HepG2 (cell line): ENCODE measurements around the gene ATP5PB. TPM values are rescaled to one million over a fixed set of nuclear protein-coding genes. Genes with fewer than 3 reads are reported as not detected.

Experiments used
- ATF2 ChIP-seq: sonication (generic); formaldehyde crosslinking; IDR thresholded peaks from 2 replicates; pipeline ENCODE4 v1.4.0; 2020; ENCODE audit warnings: missing genetic modification reagents
- CERS6 ChIP-seq: sonication (generic); formaldehyde crosslinking; IDR thresholded peaks from 2 replicates; pipeline ENCODE4 v1.5.0; 2020; ENCODE audit warnings: missing genetic modification reagents
- CREB3 ChIP-seq: sonication (generic); formaldehyde crosslinking; IDR thresholded peaks from 2 replicates; pipeline ENCODE4 v1.5.0; 2020; ENCODE audit warnings: missing genetic modification reagents
- ESRRA ChIP-seq: sonication (generic); formaldehyde crosslinking; IDR thresholded peaks from 2 replicates; pipeline ENCODE4 v1.5.1; 2020; ENCODE audit warnings: mild to moderate bottlenecking, low read depth, missing genetic modification reagents
- HIVEP1 ChIP-seq: sonication (generic); formaldehyde crosslinking; IDR thresholded peaks from 2 replicates; pipeline ENCODE4 v1.4.0; 2020; ENCODE audit warnings: mild to moderate bottlenecking, missing genetic modification reagents
- HMGA1 ChIP-seq: sonication (generic); formaldehyde crosslinking; conservative IDR thresholded peaks from 2 replicates; pipeline ENCODE4 v1.4.0; 2020; ENCODE audit warnings: missing genetic modification reagents
- HOXA7 ChIP-seq: sonication (generic); formaldehyde crosslinking; IDR thresholded peaks from 2 replicates; pipeline ENCODE4 v1.8.1; 2022; ENCODE audit warnings: mild to moderate bottlenecking, missing genetic modification reagents, moderate library complexity
- ISL2 ChIP-seq: sonication (generic); formaldehyde crosslinking; IDR thresholded peaks from 2 replicates; pipeline ENCODE4 v1.5.0; 2020; ENCODE audit warnings: missing genetic modification reagents
- KAT8 ChIP-seq: IDR thresholded peaks from 2 replicates; pipeline ENCODE4 v1.6.1; 2016; ENCODE audit warnings: missing genetic modification reagents, missing compliant biosample characterization
- MTF1 ChIP-seq: sonication (generic); formaldehyde crosslinking; IDR thresholded peaks from 2 replicates; pipeline ENCODE4 v1.5.0; 2020; ENCODE audit warnings: missing genetic modification reagents
- NFYC ChIP-seq: IDR thresholded peaks from 2 replicates; pipeline ENCODE4 v1.6.1; 2016; ENCODE audit warnings: missing genetic modification reagents, missing compliant biosample characterization
- RBM39 ChIP-seq: fragments of 200-400 bp; formaldehyde crosslinking; IDR thresholded peaks from one replicate; pipeline ENCODE4 v1.6.1; 2018; ENCODE audit warnings: antibody characterized with exemption, mild to moderate bottlenecking, low read depth, low read length; ENCODE audit not compliant: poor library complexity, severe bottlenecking
- RXRB ChIP-seq: IDR thresholded peaks from 2 replicates; pipeline ENCODE4 v1.6.1; 2016; ENCODE audit warnings: borderline replicate concordance, missing genetic modification reagents, missing compliant biosample characterization
- SNAI1 ChIP-seq: sonication (generic); formaldehyde crosslinking; IDR thresholded peaks from 2 replicates; pipeline ENCODE4 v1.5.0; 2020; ENCODE audit warnings: mild to moderate bottlenecking, missing genetic modification reagents, borderline replicate concordance
- THAP8 ChIP-seq: sonication (generic); formaldehyde crosslinking; IDR thresholded peaks from 2 replicates; pipeline ENCODE4 v1.5.1; 2020; ENCODE audit warnings: missing genetic modification reagents, mild to moderate bottlenecking, borderline replicate concordance
- ZNF713 ChIP-seq: sonication (generic); formaldehyde crosslinking; IDR thresholded peaks from 2 replicates; pipeline ENCODE4 v1.4.0; 2020; ENCODE audit warnings: mild to moderate bottlenecking, missing genetic modification reagents
- ZNF737 ChIP-seq: sonication (generic); formaldehyde crosslinking; IDR thresholded peaks from 2 replicates; pipeline ENCODE4 v1.5.0; 2020; ENCODE audit warnings: missing genetic modification reagents, mild to moderate bottlenecking, borderline replicate concordance
- polyA plus RNA-seq, 8 experiments: library from polyadenylated mRNA; depleted of rRNA in 3 of 8; stranded (reverse) in 7 of 8; unstranded in 1 of 8; fragments of >200 nt; fragmentation: Illumina TruSeq in 4 of 8; extraction: Trizol in 4 of 8; gene quantifications; 2 replicates each; pipeline versions ENCODE4 v1.2.1 to v1.2.3, GENCODE V29; 2011 to 2016; ENCODE audit warnings: low read depth in 4 of 8, missing spikeins in 1 of 8, mixed read lengths in 1 of 8; ENCODE audit not compliant: insufficient read depth in 1 of 8
- total RNA-seq, 5 experiments: library from RNA; depleted of rRNA; stranded (reverse); fragments of >200 nt; fragmentation: Illumina TruSeq; extraction: Trizol; gene quantifications; 2 replicates each; pipeline ENCODE4 v1.2.3, GENCODE V29; 2016; ENCODE audit warnings: low read depth in 1 of 5
- TF ChIP-seq, protein P1 (sequence below): sonication (generic); formaldehyde crosslinking; IDR thresholded peaks from 2 replicates; pipeline ENCODE4 v1.5.1; 2020; ENCODE audit warnings: mild to moderate bottlenecking, moderate library complexity, missing genetic modification reagents
- TF ChIP-seq, protein P2 (sequence below): IDR thresholded peaks from 2 replicates; pipeline ENCODE4 v1.6.1; 2016; ENCODE audit warnings: missing biosample characterization, missing genetic modification reagents, low read depth

Gene ATP5PB
- total and polyA plus RNA-seq, 2 of the 13 experiments (the other 11 are each of a cell fraction or from before 2014, with no cell fraction given) = 297 to 541 TPM

GRCh38 chr1:111448918-111449702 lies at the start of gene ATP5PB, which contains the start of gene WDR77 (continued):
- TF ChIP-seq, protein P1, sequence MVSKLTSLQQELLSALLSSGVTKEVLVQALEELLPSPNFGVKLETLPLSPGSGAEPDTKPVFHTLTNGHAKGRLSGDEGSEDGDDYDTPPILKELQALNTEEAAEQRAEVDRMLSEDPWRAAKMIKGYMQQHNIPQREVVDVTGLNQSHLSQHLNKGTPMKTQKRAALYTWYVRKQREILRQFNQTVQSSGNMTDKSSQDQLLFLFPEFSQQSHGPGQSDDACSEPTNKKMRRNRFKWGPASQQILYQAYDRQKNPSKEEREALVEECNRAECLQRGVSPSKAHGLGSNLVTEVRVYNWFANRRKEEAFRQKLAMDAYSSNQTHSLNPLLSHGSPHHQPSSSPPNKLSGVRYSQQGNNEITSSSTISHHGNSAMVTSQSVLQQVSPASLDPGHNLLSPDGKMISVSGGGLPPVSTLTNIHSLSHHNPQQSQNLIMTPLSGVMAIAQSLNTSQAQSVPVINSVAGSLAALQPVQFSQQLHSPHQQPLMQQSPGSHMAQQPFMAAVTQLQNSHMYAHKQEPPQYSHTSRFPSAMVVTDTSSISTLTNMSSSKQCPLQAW (CRISPR knock-in tag) = peak; percentile 38; the same call in 1 of the 2 replicates
- peak; percentile 89 for TF ChIP-seq KAT8 (CRISPR knock-in tag)
- no peak for TF ChIP-seq ATF2 (CRISPR knock-in tag)
- no peak for TF ChIP-seq MTF1
- TF ChIP-seq ESRRA (CRISPR knock-in tag) = 0 out of 2 replicates have a peak, but pooled peaks have one; percentile 18
- no peak for TF ChIP-seq CERS6 (CRISPR knock-in tag)
- peak; percentile 79 for TF ChIP-seq NFYC (CRISPR knock-in tag)
- no peak for TF ChIP-seq HOXA7 (CRISPR knock-in tag)
- no peak for TF ChIP-seq HIVEP1 (CRISPR knock-in tag)
- no peak for TF ChIP-seq SNAI1 (CRISPR knock-in tag)
- no peak for TF ChIP-seq RBM39
- TF ChIP-seq ISL2 = peak; percentile 40; the same call in 1 of the 2 replicates
- TF ChIP-seq CREB3 (CRISPR knock-in tag) = 0 out of 2 replicates have a peak, but pooled peaks have one; percentile 38
- TF ChIP-seq RXRB (CRISPR knock-in tag) = peak; percentile 54; the same call in 1 of the 2 replicates
- no peak for TF ChIP-seq ZNF737 (CRISPR knock-in tag)
- TF ChIP-seq THAP8 (CRISPR knock-in tag) = no peak
- TF ChIP-seq, protein P2, sequence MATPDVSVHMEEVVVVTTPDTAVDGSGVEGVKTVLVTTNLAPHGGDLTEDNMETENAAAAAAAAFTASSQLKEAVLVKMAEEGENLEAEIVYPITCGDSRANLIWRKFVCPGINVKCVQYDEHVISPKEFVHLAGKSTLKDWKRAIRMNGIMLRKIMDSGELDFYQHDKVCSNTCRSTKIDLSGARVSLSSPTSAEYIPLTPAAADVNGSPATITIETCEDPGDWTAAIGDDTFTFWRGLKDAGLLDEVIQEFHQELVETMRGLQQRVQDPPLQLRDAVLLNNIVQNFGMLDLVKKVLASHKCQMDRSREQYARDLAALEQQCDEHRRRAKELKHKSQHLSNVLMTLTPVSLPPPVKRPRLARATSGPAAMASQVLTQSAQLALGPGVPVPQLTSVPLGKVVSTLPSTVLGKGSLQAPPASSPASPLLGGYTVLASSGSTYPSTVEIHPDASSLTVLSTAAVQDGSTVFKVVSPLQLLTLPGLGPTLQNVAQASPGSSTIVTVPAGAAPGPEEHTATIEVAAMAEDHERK (CRISPR knock-in tag) = no peak
- no peak for TF ChIP-seq ZNF713 (CRISPR knock-in tag)
- no peak for TF ChIP-seq HMGA1 (CRISPR knock-in tag)
